GM23338 (cell line): ENCODE measurements around the gene EIF4E. TPM values are rescaled to one million over a fixed set of nuclear protein-coding genes. Genes with fewer than 3 reads are reported as not detected.

Experiments used
- ATAC-seq: fragments of 200-7000 bp; cut with Tn5 transposase; 3 replicates; pipeline ENCODE4 v1.9.1; 2020
- DNase-seq: peaks from one replicate; pipeline ENCODE4 v3.0.0-alpha.2; 2015; ENCODE audit warnings: low spot score
- H2AFZ ChIP-seq: fragments of 200-600 bp; sonication (generic); 2 replicates; pipeline ENCODE4 v1.8.0; 2016; ENCODE audit warnings: antibody characterized with exemption, mild to moderate bottlenecking, moderate library complexity
- H3F3A ChIP-seq: fragments of 200-600 bp; sonication (generic); replicated peaks from 2 replicates; pipeline ENCODE4 v1.8.0; 2017; ENCODE audit warnings: antibody characterized with exemption, mixed run types, low read depth
- H3K27ac ChIP-seq: fragments of 200-600 bp; sonication (generic); 2 replicates; pipeline ENCODE4 v1.6.1; 2016; ENCODE audit warnings: low read depth
- H3K27me3 ChIP-seq: fragments of 200-600 bp; sonication (generic); 2 replicates; pipeline ENCODE4 v1.8.0; 2016; ENCODE audit warnings: mild to moderate bottlenecking, mixed run types, moderate library complexity; ENCODE audit not compliant: insufficient read depth
- H3K36me3 ChIP-seq: fragments of 200-600 bp; sonication (generic); 2 replicates; pipeline ENCODE4 v1.8.0; 2016; ENCODE audit warnings: mild to moderate bottlenecking; ENCODE audit not compliant: insufficient read depth
- H3K4me1 ChIP-seq: fragments of 200-600 bp; sonication (generic); 2 replicates; pipeline ENCODE4 v1.8.0; 2016; ENCODE audit warnings: mild to moderate bottlenecking, moderate library complexity; ENCODE audit not compliant: insufficient read depth
- H3K4me2 ChIP-seq: fragments of 200-600 bp; sonication (generic); 2 replicates; pipeline ENCODE4 v1.7.1; 2017; ENCODE audit warnings: mixed run types
- H3K4me3 ChIP-seq: fragments of 200-600 bp; sonication (generic); 2 replicates; pipeline ENCODE4 v1.6.1; 2016; ENCODE audit warnings: mixed run types
- H3K79me2 ChIP-seq: fragments of 200-600 bp; sonication (generic); replicated peaks from 2 replicates; pipeline ENCODE4 v1.8.0; 2017; ENCODE audit warnings: mild to moderate bottlenecking; ENCODE audit not compliant: insufficient read depth
- H3K9me2 ChIP-seq: fragments of 200-600 bp; sonication (generic); 2 replicates; pipeline ENCODE4 v1.8.0; 2017; ENCODE audit not compliant: insufficient read depth
- H4K20me1 ChIP-seq: fragments of 200-600 bp; sonication (generic); replicated peaks from 2 replicates; pipeline ENCODE4 v1.8.0; 2017; ENCODE audit warnings: mild to moderate bottlenecking; ENCODE audit not compliant: insufficient read depth
- H3K27ac Mint-ChIP-seq: 2 replicates; pipeline ENCODE4 v1.8.0; 2020; ENCODE audit warnings: inconsistent platforms, mild to moderate bottlenecking, moderate library complexity, mixed read lengths
- H3K27me3 Mint-ChIP-seq: 3 replicates; pipeline ENCODE4 v1.8.0; 2022; ENCODE audit warnings: low read depth, mild to moderate bottlenecking, moderate library complexity, mixed read lengths, inconsistent platforms; ENCODE audit not compliant: insufficient read depth, poor library complexity
- H3K36me3 Mint-ChIP-seq: 3 replicates; pipeline ENCODE4 v1.8.0; 2021; ENCODE audit warnings: low read depth, mild to moderate bottlenecking, inconsistent platforms, moderate library complexity, mixed read lengths
- H3K4me1 Mint-ChIP-seq: 3 replicates; pipeline ENCODE4 v1.8.0; 2020; ENCODE audit warnings: mild to moderate bottlenecking, inconsistent platforms, mixed read lengths
- H3K4me3 Mint-ChIP-seq: 3 replicates; pipeline ENCODE4 v1.8.0; 2021; ENCODE audit warnings: moderate library complexity, mild to moderate bottlenecking, inconsistent platforms, mixed read lengths
- H3K9me3 Mint-ChIP-seq: 3 replicates; pipeline ENCODE4 v1.8.0; 2020; ENCODE audit warnings: moderate library complexity, mild to moderate bottlenecking, inconsistent platforms, mixed read lengths
- CREB1 ChIP-seq: fragments of 250-450 bp; sonication (Bioruptor Pico); IDR thresholded peaks from 2 replicates; pipeline ENCODE4 v1.5.0; 2020; ENCODE audit warnings: low read depth, mild to moderate bottlenecking, moderate library complexity
- EZH2 ChIP-seq: fragments of 200-600 bp; sonication (generic); IDR thresholded peaks from one replicate; pipeline ENCODE4 v1.8.0; 2017; ENCODE audit warnings: antibody characterized with exemption, mild to moderate bottlenecking, low read depth; ENCODE audit not compliant: unreplicated experiment
- EZH2phosphoT487 ChIP-seq: fragments of 200-600 bp; sonication (generic); IDR thresholded peaks from one replicate; pipeline ENCODE4 v1.8.1; 2018; ENCODE audit warnings: antibody characterized with exemption; ENCODE audit not compliant: unreplicated experiment
- JUNB ChIP-seq: IDR thresholded peaks from one replicate; pipeline ENCODE4 v1.6.1; 2016; ENCODE audit warnings: antibody characterized with exemption; ENCODE audit not compliant: unreplicated experiment
- NANOG ChIP-seq: IDR thresholded peaks from 2 replicates; pipeline ENCODE4 v1.6.1; 2016; ENCODE audit warnings: antibody characterized with exemption, borderline replicate concordance
- POLR2AphosphoS5 ChIP-seq: IDR thresholded peaks from 2 replicates; pipeline ENCODE4 v1.6.1; 2016; ENCODE audit warnings: antibody characterized with exemption, low read depth
- ZNF114 ChIP-seq: fragments of 250-450 bp; sonication (Bioruptor Pico); IDR thresholded peaks from 2 replicates; pipeline ENCODE4 v1.5.0; 2020; ENCODE audit warnings: mild to moderate bottlenecking, moderate library complexity
- ZNF331 ChIP-seq: fragments of 250-450 bp; sonication (Bioruptor Pico); IDR thresholded peaks from 2 replicates; pipeline ENCODE4 v1.5.0; 2020; ENCODE audit warnings: low read depth, mild to moderate bottlenecking, moderate library complexity
- polyA plus RNA-seq: library from polyadenylated mRNA; unstranded; fragments of >200 nt; fragmentation: Nextera tagmentation; extraction: Ambion mirVana; gene quantifications from 2 replicates; pipeline ENCODE4 v1.2.1, GENCODE V29; 2016
- total RNA-seq: library from RNA; depleted of rRNA; stranded (reverse); fragments of >200 nt; shearing (Covaris generic); gene quantifications from 2 replicates; pipeline ENCODE4 v1.2.3, GENCODE V29; 2014
- TF ChIP-seq, protein P1 (sequence below): IDR thresholded peaks from 2 replicates; pipeline ENCODE4 v1.6.1; 2016; ENCODE audit warnings: antibody characterized with exemption
- TF ChIP-seq, protein P2 (sequence below): IDR thresholded peaks from one replicate; pipeline ENCODE4 v1.6.1; 2018; ENCODE audit warnings: antibody characterized with exemption; ENCODE audit not compliant: unreplicated experiment
- TF ChIP-seq, protein P3 (sequence below), 2 experiments: fragments of 200-600 bp in 1 of 2; sonication (generic) in 1 of 2; conservative IDR thresholded peaks; 2 replicates each; pipeline versions ENCODE4 v1.5.1 to v1.6.1; 2016 to 2017; ENCODE audit warnings: antibody characterized with exemption in 2 of 2, low read depth in 2 of 2, mild to moderate bottlenecking in 2 of 2, moderate library complexity in 1 of 2
- TF ChIP-seq, protein P4 (sequence below): fragments of 250-450 bp; sonication (Bioruptor Pico); IDR thresholded peaks from 2 replicates; pipeline ENCODE4 v1.5.0; 2020; ENCODE audit warnings: mild to moderate bottlenecking, moderate library complexity

The EIF4E gene
- total and polyA plus RNA-seq, 2 experiments from 2014 or later, result 113 to 351 TPM

DNA sequence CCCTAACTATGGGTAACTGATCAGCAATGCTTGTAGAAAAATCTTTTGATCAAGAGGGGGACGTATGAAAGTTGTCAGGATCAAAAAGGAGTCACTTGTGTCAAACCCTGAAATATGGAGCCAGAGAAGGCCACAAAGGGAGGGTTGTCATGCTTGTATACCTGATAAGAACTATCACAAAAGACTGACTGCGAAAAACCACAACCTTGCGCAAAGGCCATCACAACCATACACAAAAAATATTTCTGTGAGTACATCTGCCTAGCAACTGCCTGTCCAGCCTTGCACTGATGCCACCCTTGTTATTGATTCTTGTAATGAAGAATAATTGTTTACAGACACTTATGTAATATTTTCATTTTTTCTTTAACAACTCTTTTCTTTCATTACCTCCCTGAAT lies 22.8 kb upstream of the EIF4E start (continued):
- no peak for TF ChIP-seq NANOG
- TF ChIP-seq JUNB, result no peak
- TF ChIP-seq, protein P1, sequence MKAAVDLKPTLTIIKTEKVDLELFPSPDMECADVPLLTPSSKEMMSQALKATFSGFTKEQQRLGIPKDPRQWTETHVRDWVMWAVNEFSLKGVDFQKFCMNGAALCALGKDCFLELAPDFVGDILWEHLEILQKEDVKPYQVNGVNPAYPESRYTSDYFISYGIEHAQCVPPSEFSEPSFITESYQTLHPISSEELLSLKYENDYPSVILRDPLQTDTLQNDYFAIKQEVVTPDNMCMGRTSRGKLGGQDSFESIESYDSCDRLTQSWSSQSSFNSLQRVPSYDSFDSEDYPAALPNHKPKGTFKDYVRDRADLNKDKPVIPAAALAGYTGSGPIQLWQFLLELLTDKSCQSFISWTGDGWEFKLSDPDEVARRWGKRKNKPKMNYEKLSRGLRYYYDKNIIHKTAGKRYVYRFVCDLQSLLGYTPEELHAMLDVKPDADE, result no peak
- TF ChIP-seq POLR2AphosphoS5, result no peak
- TF ChIP-seq, protein P2, sequence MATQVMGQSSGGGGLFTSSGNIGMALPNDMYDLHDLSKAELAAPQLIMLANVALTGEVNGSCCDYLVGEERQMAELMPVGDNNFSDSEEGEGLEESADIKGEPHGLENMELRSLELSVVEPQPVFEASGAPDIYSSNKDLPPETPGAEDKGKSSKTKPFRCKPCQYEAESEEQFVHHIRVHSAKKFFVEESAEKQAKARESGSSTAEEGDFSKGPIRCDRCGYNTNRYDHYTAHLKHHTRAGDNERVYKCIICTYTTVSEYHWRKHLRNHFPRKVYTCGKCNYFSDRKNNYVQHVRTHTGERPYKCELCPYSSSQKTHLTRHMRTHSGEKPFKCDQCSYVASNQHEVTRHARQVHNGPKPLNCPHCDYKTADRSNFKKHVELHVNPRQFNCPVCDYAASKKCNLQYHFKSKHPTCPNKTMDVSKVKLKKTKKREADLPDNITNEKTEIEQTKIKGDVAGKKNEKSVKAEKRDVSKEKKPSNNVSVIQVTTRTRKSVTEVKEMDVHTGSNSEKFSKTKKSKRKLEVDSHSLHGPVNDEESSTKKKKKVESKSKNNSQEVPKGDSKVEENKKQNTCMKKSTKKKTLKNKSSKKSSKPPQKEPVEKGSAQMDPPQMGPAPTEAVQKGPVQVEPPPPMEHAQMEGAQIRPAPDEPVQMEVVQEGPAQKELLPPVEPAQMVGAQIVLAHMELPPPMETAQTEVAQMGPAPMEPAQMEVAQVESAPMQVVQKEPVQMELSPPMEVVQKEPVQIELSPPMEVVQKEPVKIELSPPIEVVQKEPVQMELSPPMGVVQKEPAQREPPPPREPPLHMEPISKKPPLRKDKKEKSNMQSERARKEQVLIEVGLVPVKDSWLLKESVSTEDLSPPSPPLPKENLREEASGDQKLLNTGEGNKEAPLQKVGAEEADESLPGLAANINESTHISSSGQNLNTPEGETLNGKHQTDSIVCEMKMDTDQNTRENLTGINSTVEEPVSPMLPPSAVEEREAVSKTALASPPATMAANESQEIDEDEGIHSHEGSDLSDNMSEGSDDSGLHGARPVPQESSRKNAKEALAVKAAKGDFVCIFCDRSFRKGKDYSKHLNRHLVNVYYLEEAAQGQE, result no peak
- no peak for TF ChIP-seq EZH2phosphoT487

DNA sequence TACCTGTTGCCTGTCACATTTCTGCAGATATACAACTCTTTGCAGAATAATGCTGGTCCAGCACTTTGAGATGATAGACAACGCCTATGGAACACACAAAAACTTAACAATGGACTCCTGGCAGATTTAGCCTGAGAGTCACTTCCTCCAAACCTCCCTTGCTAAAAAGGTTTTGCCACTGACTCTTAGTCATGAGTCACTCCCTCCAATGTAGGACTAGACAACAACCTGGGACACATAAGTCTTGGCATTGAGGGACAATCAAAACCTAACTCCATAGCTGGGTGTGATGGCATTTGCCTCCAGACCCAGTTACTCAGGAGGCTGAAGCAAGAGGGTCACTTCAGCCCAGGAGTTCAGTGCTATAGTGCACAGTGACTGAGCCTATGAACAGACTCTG lies 22.0 kb upstream of the EIF4E start:
- Histone ChIP-seq H2AFZ (no peak overlapping the region), H3K79me2 (no peaks in the 10 kb centered on the region), H3K4me1 (no peaks in the 10 kb centered on the region), H3K27me3 (no peaks in the 10 kb centered on the region), H3K9me2 (no peaks in the 10 kb centered on the region), H4K20me1 (no peaks in the 10 kb centered on the region), H3F3A (no peaks in the 10 kb centered on the region), H3K4me2 (no peak overlapping the region), H3K4me3 (no peak overlapping the region), H3K36me3 (no peaks in the 10 kb centered on the region), H3K27ac (no peak overlapping the region)
- Mint-ChIP-seq H3K27ac (no peak overlapping the region), H3K36me3 (no peaks in the 10 kb centered on the region), H3K27me3 (peaks cover 2% of the 10 kb centered on the region), H3K9me3 (peaks cover under 1% of the 10 kb centered on the region; the same call in 1 of the 3 replicates), H3K4me3 (no peak overlapping the region), H3K4me1 (no peaks in the 10 kb centered on the region)
- no peak for DNase-seq
- ATAC-seq, result no peak
- TF ChIP-seq, protein P3, sequence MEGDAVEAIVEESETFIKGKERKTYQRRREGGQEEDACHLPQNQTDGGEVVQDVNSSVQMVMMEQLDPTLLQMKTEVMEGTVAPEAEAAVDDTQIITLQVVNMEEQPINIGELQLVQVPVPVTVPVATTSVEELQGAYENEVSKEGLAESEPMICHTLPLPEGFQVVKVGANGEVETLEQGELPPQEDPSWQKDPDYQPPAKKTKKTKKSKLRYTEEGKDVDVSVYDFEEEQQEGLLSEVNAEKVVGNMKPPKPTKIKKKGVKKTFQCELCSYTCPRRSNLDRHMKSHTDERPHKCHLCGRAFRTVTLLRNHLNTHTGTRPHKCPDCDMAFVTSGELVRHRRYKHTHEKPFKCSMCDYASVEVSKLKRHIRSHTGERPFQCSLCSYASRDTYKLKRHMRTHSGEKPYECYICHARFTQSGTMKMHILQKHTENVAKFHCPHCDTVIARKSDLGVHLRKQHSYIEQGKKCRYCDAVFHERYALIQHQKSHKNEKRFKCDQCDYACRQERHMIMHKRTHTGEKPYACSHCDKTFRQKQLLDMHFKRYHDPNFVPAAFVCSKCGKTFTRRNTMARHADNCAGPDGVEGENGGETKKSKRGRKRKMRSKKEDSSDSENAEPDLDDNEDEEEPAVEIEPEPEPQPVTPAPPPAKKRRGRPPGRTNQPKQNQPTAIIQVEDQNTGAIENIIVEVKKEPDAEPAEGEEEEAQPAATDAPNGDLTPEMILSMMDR (conservative IDR thresholded peaks at IDR 0.05; ENCODE audit: low read depth in 2 of 2), result no peak
- TF ChIP-seq CREB1 (CRISPR knock-in tag) (no peak), EZH2 (no peak), NANOG (no peak), ZNF114 (CRISPR knock-in tag) (no peak), JUNB (no peak), ZNF331 (CRISPR knock-in tag) (no peak), POLR2AphosphoS5 (no peak)
- TF ChIP-seq, protein P4, sequence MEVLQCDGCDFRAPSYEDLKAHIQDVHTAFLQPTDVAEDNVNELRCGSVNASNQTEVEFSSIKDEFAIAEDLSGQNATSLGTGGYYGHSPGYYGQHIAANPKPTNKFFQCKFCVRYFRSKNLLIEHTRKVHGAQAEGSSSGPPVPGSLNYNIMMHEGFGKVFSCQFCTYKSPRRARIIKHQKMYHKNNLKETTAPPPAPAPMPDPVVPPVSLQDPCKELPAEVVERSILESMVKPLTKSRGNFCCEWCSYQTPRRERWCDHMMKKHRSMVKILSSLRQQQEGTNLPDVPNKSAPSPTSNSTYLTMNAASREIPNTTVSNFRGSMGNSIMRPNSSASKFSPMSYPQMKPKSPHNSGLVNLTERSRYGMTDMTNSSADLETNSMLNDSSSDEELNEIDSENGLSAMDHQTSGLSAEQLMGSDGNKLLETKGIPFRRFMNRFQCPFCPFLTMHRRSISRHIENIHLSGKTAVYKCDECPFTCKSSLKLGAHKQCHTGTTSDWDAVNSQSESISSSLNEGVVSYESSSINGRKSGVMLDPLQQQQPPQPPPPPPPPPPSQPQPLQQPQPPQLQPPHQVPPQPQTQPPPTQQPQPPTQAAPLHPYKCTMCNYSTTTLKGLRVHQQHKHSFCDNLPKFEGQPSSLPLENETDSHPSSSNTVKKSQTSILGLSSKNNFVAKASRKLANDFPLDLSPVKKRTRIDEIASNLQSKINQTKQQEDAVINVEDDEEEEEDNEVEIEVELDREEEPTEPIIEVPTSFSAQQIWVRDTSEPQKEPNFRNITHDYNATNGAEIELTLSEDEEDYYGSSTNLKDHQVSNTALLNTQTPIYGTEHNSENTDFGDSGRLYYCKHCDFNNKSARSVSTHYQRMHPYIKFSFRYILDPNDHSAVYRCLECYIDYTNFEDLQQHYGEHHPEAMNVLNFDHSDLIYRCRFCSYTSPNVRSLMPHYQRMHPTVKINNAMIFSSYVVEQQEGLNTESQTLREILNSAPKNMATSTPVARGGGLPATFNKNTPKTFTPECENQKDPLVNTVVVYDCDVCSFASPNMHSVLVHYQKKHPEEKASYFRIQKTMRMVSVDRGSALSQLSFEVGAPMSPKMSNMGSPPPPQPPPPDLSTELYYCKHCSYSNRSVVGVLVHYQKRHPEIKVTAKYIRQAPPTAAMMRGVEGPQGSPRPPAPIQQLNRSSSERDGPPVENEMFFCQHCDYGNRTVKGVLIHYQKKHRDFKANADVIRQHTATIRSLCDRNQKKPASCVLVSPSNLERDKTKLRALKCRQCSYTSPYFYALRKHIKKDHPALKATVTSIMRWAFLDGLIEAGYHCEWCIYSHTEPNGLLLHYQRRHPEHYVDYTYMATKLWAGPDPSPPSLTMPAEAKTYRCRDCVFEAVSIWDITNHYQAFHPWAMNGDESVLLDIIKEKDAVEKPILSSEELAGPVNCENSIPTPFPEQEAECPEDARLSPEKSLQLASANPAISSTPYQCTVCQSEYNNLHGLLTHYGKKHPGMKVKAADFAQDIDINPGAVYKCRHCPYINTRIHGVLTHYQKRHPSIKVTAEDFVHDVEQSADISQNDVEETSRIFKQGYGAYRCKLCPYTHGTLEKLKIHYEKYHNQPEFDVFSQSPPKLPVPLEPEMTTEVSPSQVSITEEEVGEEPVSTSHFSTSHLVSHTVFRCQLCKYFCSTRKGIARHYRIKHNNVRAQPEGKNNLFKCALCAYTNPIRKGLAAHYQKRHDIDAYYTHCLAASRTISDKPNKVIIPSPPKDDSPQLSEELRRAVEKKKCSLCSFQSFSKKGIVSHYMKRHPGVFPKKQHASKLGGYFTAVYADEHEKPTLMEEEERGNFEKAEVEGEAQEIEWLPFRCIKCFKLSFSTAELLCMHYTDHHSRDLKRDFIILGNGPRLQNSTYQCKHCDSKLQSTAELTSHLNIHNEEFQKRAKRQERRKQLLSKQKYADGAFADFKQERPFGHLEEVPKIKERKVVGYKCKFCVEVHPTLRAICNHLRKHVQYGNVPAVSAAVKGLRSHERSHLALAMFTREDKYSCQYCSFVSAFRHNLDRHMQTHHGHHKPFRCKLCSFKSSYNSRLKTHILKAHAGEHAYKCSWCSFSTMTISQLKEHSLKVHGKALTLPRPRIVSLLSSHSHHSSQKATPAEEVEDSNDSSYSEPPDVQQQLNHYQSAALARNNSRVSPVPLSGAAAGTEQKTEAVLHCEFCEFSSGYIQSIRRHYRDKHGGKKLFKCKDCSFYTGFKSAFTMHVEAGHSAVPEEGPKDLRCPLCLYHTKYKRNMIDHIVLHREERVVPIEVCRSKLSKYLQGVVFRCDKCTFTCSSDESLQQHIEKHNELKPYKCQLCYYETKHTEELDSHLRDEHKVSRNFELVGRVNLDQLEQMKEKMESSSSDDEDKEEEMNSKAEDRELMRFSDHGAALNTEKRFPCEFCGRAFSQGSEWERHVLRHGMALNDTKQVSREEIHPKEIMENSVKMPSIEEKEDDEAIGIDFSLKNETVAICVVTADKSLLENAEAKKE (CRISPR knock-in tag), result no peak
